Muscle layer of colon (tissue), 2 donors: ENCODE measurements around the gene ST6GAL1.
"Not testable (repeated sequence)": the region's sequence is repeated elsewhere in the genome, so short reads cannot be mapped to it uniquely, and the experiment has no call there.

Experiments used
- H3K27ac ChIP-seq: one replicate; pipeline ENCODE4 v1.7.0; 2013; ENCODE audit warnings: low read depth, mild to moderate bottlenecking, low read length, moderate library complexity
- H3K27me3 ChIP-seq, 2 donors: one replicate each; pipeline ENCODE4 v1.7.0; 2013; ENCODE audit warnings: low read length in 2 of 2, mild to moderate bottlenecking in 2 of 2; ENCODE audit not compliant: insufficient read depth in 2 of 2, control insufficient read depth in 1 of 2
- H3K36me3 ChIP-seq: one replicate; pipeline ENCODE4 v1.7.0; 2013; ENCODE audit warnings: mild to moderate bottlenecking, low read length; ENCODE audit not compliant: insufficient read depth
- H3K4me1 ChIP-seq: one replicate; pipeline ENCODE4 v1.7.0; 2013; ENCODE audit warnings: mild to moderate bottlenecking, low read length; ENCODE audit not compliant: insufficient read depth
- H3K4me3 ChIP-seq, 2 donors: one replicate each; pipeline ENCODE4 v1.7.0; 2013; ENCODE audit warnings: low read length in 2 of 2, low read depth in 1 of 2, mild to moderate bottlenecking in 1 of 2, moderate library complexity in 1 of 2
- H3K9ac ChIP-seq: one replicate; pipeline ENCODE4 v1.7.0; 2013; ENCODE audit warnings: low read length
- H3K9me3 ChIP-seq: one replicate; pipeline ENCODE4 v1.7.0; 2013; ENCODE audit warnings: mild to moderate bottlenecking, low read length
- donor health status: abdominal sarcoma.
- donor health status: Adenocarcinoma of cecum.

Gene ST6GAL1

DNA sequence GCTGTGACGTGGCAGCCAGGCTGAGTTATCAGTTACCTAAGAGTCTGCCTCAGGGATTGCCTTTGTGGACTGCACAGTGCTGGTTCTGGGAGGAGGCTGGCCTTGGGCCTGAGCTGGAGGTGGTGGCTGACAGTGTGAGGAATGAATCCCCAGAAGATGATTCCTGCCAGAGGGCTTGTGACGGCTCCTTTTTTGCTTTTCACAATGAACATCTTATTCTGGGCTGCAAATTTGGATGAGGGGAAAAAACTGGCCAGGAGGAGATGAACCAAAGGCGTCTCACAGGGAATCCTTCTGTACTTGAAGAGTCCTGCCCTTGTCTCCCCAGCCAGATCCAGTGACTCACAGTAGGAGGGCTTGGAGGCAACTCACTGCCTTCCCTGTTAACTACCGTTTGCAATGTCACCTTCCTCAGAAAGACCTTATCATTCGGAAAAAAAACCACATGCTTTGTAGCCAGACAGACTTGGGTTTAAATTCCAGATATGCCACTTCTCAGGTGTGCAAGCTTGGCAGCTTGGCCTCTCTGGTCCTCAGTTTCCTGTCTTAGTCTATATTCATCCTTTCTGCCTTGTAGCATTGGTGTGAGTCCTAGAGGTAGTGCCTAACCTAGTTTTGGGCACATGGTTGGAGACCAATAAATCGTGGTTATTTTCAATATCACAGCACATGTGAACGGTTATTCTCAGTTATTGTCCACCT lies 19.1 kb downstream of the ST6GAL1 start:
- no peaks in the 10 kb centered on the region for H3K27me3 ChIP-seq
- no peaks in the 10 kb centered on the region for H3K9me3 ChIP-seq
- H3K9ac ChIP-seq: no peak overlapping the region
- H3K36me3 ChIP-seq: no peaks in the 10 kb centered on the region
- no peak overlapping the region for H3K27ac ChIP-seq
- no peaks in the 10 kb centered on the region for H3K4me1 ChIP-seq
- H3K4me3 ChIP-seq: no peak overlapping the region

- no peaks in the 10 kb centered on the region for H3K9me3 ChIP-seq
- no peaks in the 10 kb centered on the region for H3K4me1 ChIP-seq
- H3K36me3 ChIP-seq: no peaks in the 10 kb centered on the region
- H3K27ac ChIP-seq: no peak overlapping the region
- H3K9ac ChIP-seq: no peak overlapping the region
- no peak overlapping the region for H3K4me3 ChIP-seq
- H3K27me3 ChIP-seq: no peaks in the 10 kb centered on the region
Observed at GRCh38 chr3:186950402-186951093, 20.2 kb downstream of the ST6GAL1 start.

- H3K27ac ChIP-seq: no peak overlapping the region
- H3K9me3 ChIP-seq: no peaks in the 10 kb centered on the region
- H3K4me3 ChIP-seq: no peak overlapping the region
- no peaks in the 10 kb centered on the region for H3K4me1 ChIP-seq
- no peaks in the 10 kb centered on the region for H3K27me3 ChIP-seq
- H3K9ac ChIP-seq: no peak overlapping the region
- no peaks in the 10 kb centered on the region for H3K36me3 ChIP-seq
Observed at GRCh38 chr3:186951640-186952552, 21.6 kb downstream of the ST6GAL1 start.

DNA sequence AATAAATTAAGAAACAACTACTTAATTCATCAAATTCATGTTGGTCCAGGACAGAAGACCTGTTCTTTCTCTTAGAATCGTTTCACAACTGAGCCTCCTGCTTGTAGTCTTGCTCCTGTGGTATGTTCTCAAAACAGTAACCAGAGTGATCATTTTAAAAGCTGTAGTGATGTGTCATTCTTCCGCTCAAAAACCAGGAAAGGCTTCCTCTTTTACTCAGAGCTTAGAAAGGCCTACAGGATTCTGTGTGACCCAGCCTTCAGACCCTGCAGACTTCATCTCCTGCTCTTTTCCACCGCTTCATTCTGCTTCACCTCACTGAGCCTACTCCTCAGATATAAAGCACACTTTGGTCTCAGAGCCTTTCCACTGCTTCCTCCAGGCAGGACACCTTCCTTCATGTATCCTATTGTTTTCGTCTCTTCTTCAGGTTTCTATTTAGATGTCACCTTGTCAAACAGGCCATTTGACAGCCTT lies 22.7 kb downstream of the ST6GAL1 start:
- no peak overlapping the region for H3K4me3 ChIP-seq
- H3K27ac ChIP-seq: no peak overlapping the region
- no peaks in the 10 kb centered on the region for H3K27me3 ChIP-seq
- H3K36me3 ChIP-seq: no peaks in the 10 kb centered on the region
- no peaks in the 10 kb centered on the region for H3K9me3 ChIP-seq
- H3K9ac ChIP-seq: no peak overlapping the region
- H3K4me1 ChIP-seq: no peaks in the 10 kb centered on the region

- not testable (repeated sequence) for H3K9me3 ChIP-seq, H3K4me1 ChIP-seq, H3K36me3 ChIP-seq, H3K27me3 ChIP-seq, H3K4me3 ChIP-seq, H3K9ac ChIP-seq, H3K27ac ChIP-seq
Observed at GRCh38 chr3:186953992-186954699, 23.8 kb downstream of the ST6GAL1 start.

- H3K27me3 ChIP-seq: no peaks in the 10 kb centered on the region
- no peaks in the 10 kb centered on the region for H3K9me3 ChIP-seq
- H3K27ac ChIP-seq: no peak overlapping the region
- H3K9ac ChIP-seq: no peak overlapping the region
- no peaks in the 10 kb centered on the region for H3K36me3 ChIP-seq
- no peak overlapping the region for H3K4me3 ChIP-seq
- no peaks in the 10 kb centered on the region for H3K4me1 ChIP-seq
Observed at GRCh38 chr3:186955898-186956696, 25.8 kb downstream of the ST6GAL1 start.

DNA sequence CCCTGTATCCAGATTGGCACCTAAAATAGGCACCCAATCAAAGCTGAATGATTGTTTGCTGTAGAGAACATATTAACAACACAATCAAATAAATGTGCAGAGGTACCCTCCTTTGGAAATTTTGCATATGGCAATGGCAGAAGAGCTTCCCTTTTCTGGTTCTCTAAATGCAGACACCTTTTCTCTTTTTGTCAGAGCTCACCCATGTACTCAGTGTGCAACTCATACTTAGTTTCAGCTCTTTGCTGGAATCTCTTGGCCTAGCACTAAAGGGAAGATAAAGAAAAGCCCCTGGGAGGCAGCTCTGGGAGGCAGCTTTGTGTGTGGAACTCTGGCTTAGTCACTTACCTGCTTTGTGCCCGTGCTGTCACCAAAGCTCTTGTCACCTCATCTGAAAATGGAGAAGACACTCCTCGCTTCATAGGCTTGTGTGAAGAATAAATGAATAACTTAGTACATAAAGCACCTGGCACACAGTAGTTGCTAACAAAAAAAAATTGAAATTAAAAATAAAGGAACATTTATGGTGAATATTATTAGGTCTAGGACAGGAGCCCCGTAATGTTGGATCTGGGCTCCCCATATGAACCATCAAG lies 28.8 kb downstream of the ST6GAL1 start:
- Histone ChIP-seq H3K9ac (no peak overlapping the region), H3K4me1 (no peaks in the 10 kb centered on the region), H3K4me3 (no peak overlapping the region), H3K9me3 (no peaks in the 10 kb centered on the region), H3K36me3 (no peaks in the 10 kb centered on the region), H3K27me3 (no peaks in the 10 kb centered on the region), H3K27ac (no peak overlapping the region)

DNA sequence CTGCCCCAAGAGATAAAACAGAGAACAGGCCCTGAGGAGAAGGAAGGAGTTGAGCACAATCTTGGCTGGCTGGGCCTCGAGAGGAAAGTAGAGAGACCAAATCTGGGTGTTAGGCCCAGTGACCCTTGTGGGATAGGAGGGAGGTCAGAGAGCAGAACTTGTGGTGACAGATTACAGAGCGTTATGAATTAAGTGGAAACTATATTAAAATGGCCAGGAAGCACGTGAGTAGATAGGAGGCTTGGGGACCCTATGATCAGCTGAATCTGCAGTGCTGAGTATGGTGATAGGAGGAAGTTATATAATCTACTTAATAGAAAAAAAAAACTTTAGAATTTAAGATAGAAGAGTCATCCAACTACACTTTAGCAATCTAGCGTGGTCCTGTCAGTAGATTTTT lies 30.0 kb downstream of the ST6GAL1 start:
- no peaks in the 10 kb centered on the region for H3K27me3 ChIP-seq
- H3K9me3 ChIP-seq: no peaks in the 10 kb centered on the region
- H3K27ac ChIP-seq: no peak overlapping the region
- H3K36me3 ChIP-seq: no peaks in the 10 kb centered on the region
- H3K9ac ChIP-seq: no peak overlapping the region
- no peak overlapping the region for H3K4me3 ChIP-seq
- no peaks in the 10 kb centered on the region for H3K4me1 ChIP-seq

DNA sequence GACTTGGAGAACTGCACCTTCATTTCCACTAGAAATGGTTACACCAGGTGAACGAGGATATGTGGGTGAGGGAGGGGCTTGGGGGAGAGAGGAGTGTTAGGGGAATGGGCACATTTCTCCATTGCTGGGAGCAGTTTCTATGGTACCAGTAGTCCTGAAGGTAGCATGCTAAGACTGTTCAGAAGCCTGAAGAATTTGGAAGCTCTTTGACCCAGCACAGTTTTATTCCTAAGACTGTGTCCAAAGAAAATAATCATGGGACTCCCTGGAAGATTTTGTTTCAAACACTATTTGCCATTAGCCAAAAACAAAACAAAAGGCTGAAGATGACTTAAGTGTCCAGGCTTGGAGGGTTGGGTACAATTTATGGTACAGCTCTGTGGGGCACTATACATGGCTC lies 32.1 kb downstream of the ST6GAL1 start:
- Histone ChIP-seq H3K27ac (no peak overlapping the region), H3K4me1 (no peaks in the 10 kb centered on the region), H3K36me3 (no peaks in the 10 kb centered on the region), H3K9ac (no peak overlapping the region), H3K27me3 (no peaks in the 10 kb centered on the region), H3K9me3 (no peaks in the 10 kb centered on the region), H3K4me3 (no peak overlapping the region)

DNA sequence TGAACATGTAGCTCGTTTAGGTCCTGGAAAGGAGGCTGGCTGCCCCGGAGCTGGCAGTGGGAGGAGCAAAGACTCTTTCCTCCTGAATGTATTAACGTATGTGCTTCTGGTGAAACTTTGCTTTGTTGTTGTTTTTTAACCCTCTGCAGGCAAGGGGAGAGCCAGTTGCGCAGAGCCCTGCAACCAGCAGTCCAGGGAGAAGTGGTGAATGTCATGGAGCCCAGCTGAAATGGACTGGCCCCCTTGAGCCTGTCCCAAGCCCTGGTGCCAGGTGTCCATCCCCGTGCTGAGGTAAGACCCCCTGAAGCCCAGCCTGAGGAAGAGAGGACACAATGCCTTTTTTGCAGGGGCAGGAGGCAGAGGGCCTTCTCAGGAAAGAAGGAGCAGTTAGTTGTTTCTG lies 33.3 kb downstream of the ST6GAL1 start:
- Histone ChIP-seq H3K4me3 (no peak overlapping the region), H3K27ac (no peak overlapping the region), H3K27me3 (no peaks in the 10 kb centered on the region), H3K4me1 (no peaks in the 10 kb centered on the region), H3K36me3 (no peaks in the 10 kb centered on the region), H3K9ac (no peak overlapping the region), H3K9me3 (no peaks in the 10 kb centered on the region)
